Sigmoid colon (tissue), 7 donors: Measurements from ENCODE around the gene TPMT. TPM values are rescaled to one million over a fixed set of nuclear protein-coding genes. Genes with fewer than 3 reads are reported as not detected.

Source experiments
- DNase-seq: peaks from one replicate; pipeline ENCODE4 v3.0.0-alpha.2; 2019
- H3K27ac ChIP-seq, 4 donors: fragments of 200-600 bp; sonication (generic); one replicate each; pipeline ENCODE4 v1.5.1; 2016 to 2019; ENCODE audit warnings: mild to moderate bottlenecking in 1 of 4
- H3K27me3 ChIP-seq, 3 donors: fragments of 200-600 bp; sonication (generic); one replicate each; pipeline ENCODE4 v1.5.1; 2019; ENCODE audit warnings: mild to moderate bottlenecking in 1 of 3
- H3K36me3 ChIP-seq, 4 donors: fragments of 200-600 bp; sonication (generic); one replicate each; pipeline ENCODE4 v1.5.1; 2016 to 2019
- H3K4me1 ChIP-seq, 4 donors: fragments of 200-600 bp; sonication (generic); one replicate each; pipeline ENCODE4 v1.5.1; 2017 to 2019
- H3K4me3 ChIP-seq, 4 donors: fragments of 200-600 bp; sonication (generic); one replicate each; pipeline ENCODE4 v1.5.1; 2017 to 2019; ENCODE audit warnings: mild to moderate bottlenecking in 2 of 4, moderate library complexity in 1 of 4
- H3K9me3 ChIP-seq, 4 donors: fragments of 200-600 bp in 3 of 4; sonication (generic) in 3 of 4; one replicate each; pipeline versions ENCODE4 v1.5.1 to v1.6.1; 2013 to 2019
- EP300 ChIP-seq, 4 donors: sonication (generic); formaldehyde crosslinking; IDR thresholded peaks; one replicate each; pipeline ENCODE4 v1.6.1; 2017; ENCODE audit warnings: antibody characterized with exemption in 4 of 4
- POLR2A ChIP-seq, 2 donors: fragments of 450-650 bp; IDR thresholded peaks; one replicate each; pipeline ENCODE4 v1.6.1; 2016; ENCODE audit warnings: antibody characterized with exemption in 2 of 2, mild to moderate bottlenecking in 2 of 2, moderate library complexity in 2 of 2
- POLR2AphosphoS5 ChIP-seq, 4 donors: sonication (generic); formaldehyde crosslinking; IDR thresholded peaks; one replicate each; pipeline ENCODE4 v1.6.1; 2017; ENCODE audit warnings: antibody characterized with exemption in 4 of 4
- WGBS, 2 donors: extraction: QIAGEN DNeasy Blood & Tissue Kit; methylation state at CpG; one replicate each; pipeline ENCODE4 v1.1.7; 2013; 5-methylcytosine and 5-hydroxymethylcytosine counted together
- intact Hi-C: fragments of 100-400 bp; cut with DNase I; formaldehyde crosslinking; loops from one replicate; pipeline ENCODE4 v1.15.1; 2023
- polyA plus RNA-seq, 3 donors: library from polyadenylated mRNA; stranded (reverse); fragments of 200-250 nt; gene quantifications; one replicate each; pipeline ENCODE4 v1.2.3, GENCODE V29; 2013
- total RNA-seq, 4 donors: library from RNA; depleted of rRNA; stranded (reverse); fragments of >200 nt; gene quantifications; one replicate each; pipeline ENCODE4 v1.1.0, GENCODE V29; 2016
- TF ChIP-seq, protein P1 (sequence below), 4 experiments: fragments of 450-650 bp in 3 of 4; fragments of 200-600 bp in 1 of 4; IDR thresholded peaks; one replicate each; pipeline ENCODE4 v1.5.1; 2016 to 2019; ENCODE audit warnings: antibody characterized with exemption in 4 of 4, mild to moderate bottlenecking in 3 of 4, moderate library complexity in 2 of 4
- donor health status: healthy with polysubstance abuse.
- donor health status: Bipolar disorder and iron deficiency.
- donor health status: healthy.

TPMT gene
- total and polyA plus RNA-seq, 7 donors: 6.6 to 131 (median 11.1) TPM

DNA sequence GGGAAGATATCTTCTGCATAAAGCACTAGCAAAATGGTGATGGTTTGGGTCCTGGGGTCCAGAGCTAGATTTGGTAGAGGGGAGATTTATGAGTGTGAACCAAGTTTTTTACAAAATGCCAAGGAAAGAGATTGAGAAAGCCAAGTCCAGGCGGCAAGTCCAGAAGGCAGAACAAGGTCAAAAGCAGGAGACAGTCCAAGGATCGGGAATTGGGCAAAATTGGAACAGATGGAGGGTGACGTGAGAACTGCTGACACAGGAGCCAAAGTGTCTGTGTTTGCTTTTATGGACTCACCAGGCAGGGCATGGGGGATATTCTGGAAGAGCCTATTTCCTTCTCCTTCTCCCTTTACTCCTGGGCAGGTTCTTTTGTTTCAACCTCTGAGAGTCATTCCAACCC is 36.5 kb downstream of the TPMT start:
- peaks cover 0 to 13% (median 10%) of the 10 kb centered on the region in 4 donors for H3K4me1 ChIP-seq
- intact Hi-C loops: no loop called here
- 37 to 61% methylated on average over 3 of the region's 3 CpGs for WGBS, 2 donors
- TF ChIP-seq, protein P1, sequence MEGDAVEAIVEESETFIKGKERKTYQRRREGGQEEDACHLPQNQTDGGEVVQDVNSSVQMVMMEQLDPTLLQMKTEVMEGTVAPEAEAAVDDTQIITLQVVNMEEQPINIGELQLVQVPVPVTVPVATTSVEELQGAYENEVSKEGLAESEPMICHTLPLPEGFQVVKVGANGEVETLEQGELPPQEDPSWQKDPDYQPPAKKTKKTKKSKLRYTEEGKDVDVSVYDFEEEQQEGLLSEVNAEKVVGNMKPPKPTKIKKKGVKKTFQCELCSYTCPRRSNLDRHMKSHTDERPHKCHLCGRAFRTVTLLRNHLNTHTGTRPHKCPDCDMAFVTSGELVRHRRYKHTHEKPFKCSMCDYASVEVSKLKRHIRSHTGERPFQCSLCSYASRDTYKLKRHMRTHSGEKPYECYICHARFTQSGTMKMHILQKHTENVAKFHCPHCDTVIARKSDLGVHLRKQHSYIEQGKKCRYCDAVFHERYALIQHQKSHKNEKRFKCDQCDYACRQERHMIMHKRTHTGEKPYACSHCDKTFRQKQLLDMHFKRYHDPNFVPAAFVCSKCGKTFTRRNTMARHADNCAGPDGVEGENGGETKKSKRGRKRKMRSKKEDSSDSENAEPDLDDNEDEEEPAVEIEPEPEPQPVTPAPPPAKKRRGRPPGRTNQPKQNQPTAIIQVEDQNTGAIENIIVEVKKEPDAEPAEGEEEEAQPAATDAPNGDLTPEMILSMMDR (IDR thresholded peaks at IDR 0.05): no peak
- no peak for TF ChIP-seq EP300 (IDR thresholded peaks at IDR 0.05)
- TF ChIP-seq POLR2A (IDR thresholded peaks at IDR 0.05): no peak
- TF ChIP-seq POLR2AphosphoS5 (IDR thresholded peaks at IDR 0.05): no peak
- H3K27ac ChIP-seq: no peak overlapping the region
- H3K27me3 ChIP-seq: no peaks in the 10 kb centered on the region
- H3K4me3 ChIP-seq: no peak overlapping the region
- DNase-seq: no peak
- no peaks in the 10 kb centered on the region for H3K9me3 ChIP-seq
- no peaks in the 10 kb centered on the region for H3K36me3 ChIP-seq

DNA sequence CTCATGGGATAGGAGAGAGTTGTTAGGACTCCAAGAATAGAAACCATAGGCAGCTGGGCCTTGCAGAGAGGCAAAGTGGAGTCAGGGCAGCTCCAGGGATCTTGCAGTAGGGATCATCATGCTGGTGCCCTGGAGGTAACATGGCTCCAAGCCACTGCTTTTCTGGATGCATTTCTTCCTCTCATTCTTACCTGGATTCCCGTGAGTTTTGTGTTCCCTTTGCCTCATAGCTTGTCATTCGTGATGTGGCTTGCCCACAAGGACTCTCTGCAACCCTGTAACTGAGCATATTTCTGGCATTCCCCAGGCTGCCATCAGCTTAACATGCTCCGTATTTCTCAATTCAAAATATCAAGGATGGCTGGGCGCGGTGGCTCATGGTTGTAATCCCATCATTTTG is 37.7 kb downstream of the TPMT start:
- WGBS, 2 donors: 94% methylated on average over 5 of the region's 5 CpGs
- TF ChIP-seq EP300 (IDR thresholded peaks at IDR 0.05) (no peak), POLR2A (IDR thresholded peaks at IDR 0.05) (no peak), POLR2AphosphoS5 (IDR thresholded peaks at IDR 0.05) (no peak)
- TF ChIP-seq, protein P1 (IDR thresholded peaks at IDR 0.05): no peak
- H3K27ac ChIP-seq: no peak overlapping the region
- no peaks in the 10 kb centered on the region for H3K27me3 ChIP-seq
- no peaks in the 10 kb centered on the region for H3K36me3 ChIP-seq
- intact Hi-C loops: no loop called here
- H3K4me3 ChIP-seq: no peak overlapping the region
- peaks cover 0 to 6% (median 4%) of the 10 kb centered on the region in 4 donors for H3K4me1 ChIP-seq
- H3K9me3 ChIP-seq: no peaks in the 10 kb centered on the region
- DNase-seq: no peak

DNA sequence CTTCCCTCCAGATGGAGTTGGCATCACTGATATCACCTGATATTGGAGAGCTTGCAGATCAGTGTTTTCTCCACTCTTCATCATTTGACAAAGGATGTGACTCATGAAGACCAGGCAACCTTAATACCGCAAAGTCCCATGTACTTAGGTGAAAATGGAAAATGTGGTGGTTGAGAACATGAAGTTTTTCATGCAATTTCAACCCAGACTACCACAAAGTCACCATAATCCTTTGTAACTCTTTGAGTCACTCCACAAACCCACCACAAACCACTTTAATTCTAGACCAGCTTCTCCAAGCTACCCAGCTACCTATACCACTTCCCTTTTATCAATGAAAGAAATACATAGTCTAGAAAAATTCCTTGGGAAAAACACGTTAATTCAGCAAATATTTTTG is 39.5 kb downstream of the TPMT start:
- Histone ChIP-seq H3K4me3 (no peak overlapping the region), H3K27me3 (no peaks in the 10 kb centered on the region), H3K4me1 (no peaks in the 10 kb centered on the region), H3K9me3 (no peaks in the 10 kb centered on the region), H3K27ac (no peak overlapping the region), H3K36me3 (no peaks in the 10 kb centered on the region)
- intact Hi-C loops: no loop called here
- 71 to 86% methylated on average over 2 of the region's 2 CpGs for WGBS, 2 donors
- TF ChIP-seq POLR2A (IDR thresholded peaks at IDR 0.05) (no peak), POLR2AphosphoS5 (IDR thresholded peaks at IDR 0.05) (no peak), EP300 (IDR thresholded peaks at IDR 0.05) (no peak)
- TF ChIP-seq, protein P1 (IDR thresholded peaks at IDR 0.05): no peak
- DNase-seq: no peak

- no peaks in the 10 kb centered on the region for H3K27me3 ChIP-seq
- no peak for DNase-seq
- H3K4me3 ChIP-seq: no peak overlapping the region
- intact Hi-C loops: no loop called here
- H3K9me3 ChIP-seq: peaks cover 0 to 5% (median 4%) of the 10 kb centered on the region in 4 donors
- TF ChIP-seq, protein P1 (IDR thresholded peaks at IDR 0.05): no peak
- no peak for TF ChIP-seq POLR2A (IDR thresholded peaks at IDR 0.05)
- TF ChIP-seq EP300 (IDR thresholded peaks at IDR 0.05): no peak
- TF ChIP-seq POLR2AphosphoS5 (IDR thresholded peaks at IDR 0.05): no peak
- no peaks in the 10 kb centered on the region for H3K36me3 ChIP-seq
- H3K27ac ChIP-seq: no peak overlapping the region
- H3K4me1 ChIP-seq: no peaks in the 10 kb centered on the region
These were observed 44.7 kb downstream of the TPMT start for GRCh38 chr6:18110162-18110561.

GRCh38 chr6:18107061-18107460 is 47.8 kb downstream of the TPMT start:
- no peak for DNase-seq
- Histone ChIP-seq H3K27ac (no peak overlapping the region), H3K9me3 (peaks cover 0 to 5% (median 4%) of the 10 kb centered on the region in 4 donors), H3K36me3 (no peaks in the 10 kb centered on the region), H3K4me1 (no peaks in the 10 kb centered on the region), H3K27me3 (no peaks in the 10 kb centered on the region), H3K4me3 (no peak overlapping the region)
- no peak for TF ChIP-seq POLR2A (IDR thresholded peaks at IDR 0.05)
- no peak for TF ChIP-seq EP300 (IDR thresholded peaks at IDR 0.05)
- TF ChIP-seq, protein P1 (IDR thresholded peaks at IDR 0.05): no peak
- no peak for TF ChIP-seq POLR2AphosphoS5 (IDR thresholded peaks at IDR 0.05)
- WGBS, 2 donors: 92 to 97% methylated on average over 1 of the region's 1 CpG
- intact Hi-C loops: no loop called here
